ENCODE results near the gene EFNA1. TPM values are rescaled to one million over a fixed set of nuclear protein-coding genes. Genes with fewer than 3 reads are reported as not detected.
A peak's percentile ranks its signal among the peaks of the same experiment; 100 is the strongest.

EFNA1 gene
- total and polyA plus RNA-seq, 2 of the 8 experiments (the other 6 are each of a cell fraction or from before 2014, with no cell fraction given): 4.9 to 14.6 TPM

GRCh38 chr1:155174324-155175280, 46.9 kb downstream of the EFNA1 start:
- no peak overlapping the region for H3K14ac ChIP-seq (ENCODE audit: insufficient read length)
- peaks cover 3 to 23% (median 8%) of the 10 kb centered on the region in 4 experiments; a peak in 6 of 7 replicates for H3K4me1 ChIP-seq (replicated peaks in 1 of 4; ENCODE audit: control insufficient read depth in 3 of 4, insufficient read depth in 4 of 4, low read length in 3 of 4)
- no peaks in the 10 kb centered on the region for H3K27me3 ChIP-seq (replicated peaks in 1 of 4; ENCODE audit: control insufficient read depth in 3 of 4, extremely low read depth in 1 of 4, insufficient read depth in 3 of 4, low read length in 3 of 4)
- peak overlapping the region; percentile 83 for H3K56ac ChIP-seq (replicated peaks; ENCODE audit: insufficient read length, low read depth, low read length)
- H2BK15ac ChIP-seq (ENCODE audit: low read length): peak overlapping the region; percentile 81
- no peak overlapping the region for H3K23ac ChIP-seq (ENCODE audit: insufficient read length)
- peaks cover 0 to 16% of the 10 kb centered on the region in 2 experiments; a peak in 2 of 4 replicates for H3K79me2 ChIP-seq (ENCODE audit: control insufficient read depth in 1 of 2, insufficient read depth in 2 of 2, low read length in 2 of 2)
- H3K23me2 ChIP-seq (ENCODE audit: low read depth, low read length): peaks cover 10% of the 10 kb centered on the region; the same call in 1 of the 2 replicates
- H3K36me3 ChIP-seq (ENCODE audit: control insufficient read depth in 2 of 4, insufficient read depth in 4 of 4, low read length in 3 of 4): peaks cover 17 to 31% (median 26%) of the 10 kb centered on the region in 4 experiments
- ChIA-PET CTCF (ENCODE audit: partially characterized antibody) (interaction anchor here (0.7 to 12.4 kb wide), 21 partner anchors 8 to 417 kb away, joined by 3 to 215 read pairs (median 5); partner anchors contain the start of genes ADAM15, DPM3, EFNA1 and SLC50A1), POLR2A (ENCODE audit: partially characterized antibody) (interaction anchor here (0.6 to 20.5 kb wide), 11 partner anchors 8 to 168 kb away, joined by 3 to 512 read pairs (median 3); partner anchors contain the start of genes EFNA4, MTX1 and THBS3)
- no peak overlapping the region; the same call in 1 of the 2 replicates for H4K8ac ChIP-seq (ENCODE audit: extremely low read depth, insufficient read depth, low read length)
- H3K9me3 ChIP-seq (ENCODE audit: insufficient read depth in 2 of 2, low read depth in 1 of 2, low read length in 1 of 2): no peaks in the 10 kb centered on the region
- peak overlapping the region in 1 of 4 experiments; percentile 12; a peak in 2 of 7 replicates for H3K9ac ChIP-seq (replicated peaks in 1 of 4; ENCODE audit: extremely low read depth in 1 of 4, low read depth in 3 of 4, low read length in 3 of 4)
- H3K4ac ChIP-seq (replicated peaks; ENCODE audit: insufficient read length, low read depth, low read length): peak overlapping the region; percentile 86
- peak overlapping the region; percentile 80 for H2BK20ac ChIP-seq (ENCODE audit: low read length)
- H3K18ac ChIP-seq (ENCODE audit: extremely low read depth, low read length): peak overlapping the region; percentile 95
- DNase-seq (ENCODE audit: low read depth in 1 of 2, low spot score in 2 of 2) (peak in 1 of 2 experiments; percentile 86), FAIRE-seq (no peak)
- no peak overlapping the region for H3K27ac ChIP-seq (ENCODE audit: low read depth, low read length)
- no peak overlapping the region; the same call in 1 of the 2 replicates for H2BK12ac ChIP-seq (ENCODE audit: low read depth, low read length)
- H2BK120ac ChIP-seq (replicated peaks; ENCODE audit: low read depth, low read length): peak overlapping the region; percentile 91
- peak overlapping the region; percentile 3; the same call in 1 of the 2 replicates for H2AK5ac ChIP-seq (ENCODE audit: low read depth, low read length)
- H3K79me1 ChIP-seq (ENCODE audit: low read depth, low read length): no peaks in the 10 kb centered on the region; the same call in 1 of the 2 replicates
- peak overlapping the region; percentile 88 for H2BK5ac ChIP-seq (ENCODE audit: low read depth, low read length)
- H3K4me2 ChIP-seq (ENCODE audit: insufficient read depth in 1 of 2, low read depth in 2 of 2, low read length in 2 of 2): peak overlapping the region; percentile 37 to 90
- H3K4me3 ChIP-seq (ENCODE audit: extremely low read depth in 1 of 4, insufficient read depth in 2 of 4, low read depth in 3 of 4, low read length in 4 of 4): peak overlapping the region; percentile 70 to 95 (median 86)
- peaks cover 8% of the 10 kb centered on the region in 2 experiments for H4K20me1 ChIP-seq (replicated peaks in 1 of 2; ENCODE audit: control insufficient read depth in 1 of 2, insufficient read depth in 2 of 2, low read length in 2 of 2)
- no peak overlapping the region for H2AFZ ChIP-seq (ENCODE audit: low read length)
- peak overlapping the region; percentile 96 for H4K5ac ChIP-seq (ENCODE audit: insufficient read length, low read depth, low read length)
- peak overlapping the region; percentile 99 for H4K91ac ChIP-seq (replicated peaks; ENCODE audit: insufficient read length, low read length)
- WGBS, 2 experiments (ENCODE audit: extremely low coverage in 1 of 2, insufficient coverage in 1 of 2, insufficient read length in 1 of 2, insufficient replicate concordance in 2 of 2, low coverage in 1 of 2, low lambda C conversion rate in 2 of 2, missing lambda C conversion rate in 1 of 2): 7% methylated on average over 13 of the region's 35 CpGs; no CpG with 5 or more reads in 1 of the 2 experiments
- TF ChIP-seq RXRA (IDR thresholded peaks at IDR 0.05; ENCODE audit: insufficient read depth, low read depth, low read length) (no peak), RBBP5 (IDR thresholded peaks at IDR 0.05; ENCODE audit: borderline replicate concordance, low read depth, low read length) (no peak), POLR2AphosphoS5 (IDR thresholded peaks at IDR 0.05; ENCODE audit: low read depth, low read length) (no peak), CREB1 (IDR thresholded peaks at IDR 0.05) (peak; percentile 32; the same call in 1 of the 2 replicates), TAF1 (IDR thresholded peaks at IDR 0.05; ENCODE audit: low read depth, low read length) (0 out of 2 replicates have a peak, but pooled peaks have one; percentile 15), MAX (IDR thresholded peaks at IDR 0.05) (0 out of 2 replicates have a peak, but pooled peaks have one; percentile 4), BCL11A (IDR thresholded peaks at IDR 0.05; ENCODE audit: low read depth in 2 of 2, low read length in 2 of 2) (no peak), HDAC2 (IDR thresholded peaks at IDR 0.05; ENCODE audit: borderline replicate concordance in 1 of 2, low read depth in 2 of 2, low read length in 2 of 2) (peak in 1 of 2 experiments; percentile 81; a peak in 1 of 4 replicates)

All from H1 (cell line).